ENCODE measurements around the gene ACSF3. TPM values are rescaled to one million over a fixed set of nuclear protein-coding genes. Genes with fewer than 3 reads are reported as not detected.

Gene ACSF3
- total RNA-seq, 1 experiment from 2014 or later, result 34.0 TPM

GRCh38 chr16:89199241-89200123 is 105.8 kb downstream of the ACSF3 start:
- Histone ChIP-seq H3K27me3 (ENCODE audit: insufficient read depth, low read depth) (peaks cover 10% of the 10 kb centered on the region), H3K79me2 (ENCODE audit: low read depth) (no peaks in the 10 kb centered on the region), H3K27ac (no peak overlapping the region), H2AFZ (no peak overlapping the region), H3F3A (ENCODE audit: insufficient read depth, low read depth) (peaks cover 10% of the 10 kb centered on the region), H3K9me2 (ENCODE audit: insufficient read depth) (no peaks in the 10 kb centered on the region), H3K36me3 (ENCODE audit: low read depth) (no peaks in the 10 kb centered on the region), H3K4me2 (peak overlapping the region; percentile 73), H3K9me3 (ENCODE audit: insufficient read depth, low read depth) (no peaks in the 10 kb centered on the region), H4K20me1 (ENCODE audit: insufficient read depth) (no peaks in the 10 kb centered on the region), H3K4me1 (replicated peaks; ENCODE audit: insufficient read depth) (peaks cover 10% of the 10 kb centered on the region; the same call in 1 of the 2 replicates), H3K4me3 (no peak overlapping the region; the same call in 1 of the 2 replicates)
- ChIA-PET POLR2A (ENCODE audit: unreplicated experiment) (no interaction called here), CTCF (interaction anchor here (0.7 kb wide), 1 partner anchor 144 kb away, joined by 3 read pairs; no protein-coding TSS in a partner anchor)
- DNase-seq, result no peak
- intact Hi-C loops (cut with micrococcal nuclease; ENCODE audit: unreplicated experiment), result no loop called here
- BruUV-seq (replicated peaks), result no TSS peak
- TF ChIP-seq CTCF (conservative IDR thresholded peaks at IDR 0.05) (no peak), EZH2 (IDR thresholded peaks at IDR 0.05; ENCODE audit: low read depth) (no peak)

- H3F3A ChIP-seq (ENCODE audit: insufficient read depth, low read depth), result peaks cover 10% of the 10 kb centered on the region
- TF ChIP-seq EZH2 (IDR thresholded peaks at IDR 0.05; ENCODE audit: low read depth) (no peak), CTCF (conservative IDR thresholded peaks at IDR 0.05) (no peak)
- H3K36me3 ChIP-seq (ENCODE audit: low read depth), result no peaks in the 10 kb centered on the region
- POLR2A ChIA-PET (ENCODE audit: unreplicated experiment), result no interaction called here
- H3K27me3 ChIP-seq (ENCODE audit: insufficient read depth, low read depth), result peaks cover 10% of the 10 kb centered on the region
- no peaks in the 10 kb centered on the region for H3K9me3 ChIP-seq (ENCODE audit: insufficient read depth, low read depth)
- intact Hi-C loops (cut with micrococcal nuclease; ENCODE audit: unreplicated experiment), result no loop called here
- no peaks in the 10 kb centered on the region for H3K9me2 ChIP-seq (ENCODE audit: insufficient read depth)
- DNase-seq, result no peak
- no peak within 1 kb of the TSS for H3K27ac ChIP-seq
- H3K4me1 ChIP-seq (replicated peaks; ENCODE audit: insufficient read depth), result peaks cover 10% of the 10 kb centered on the region; the same call in 1 of the 2 replicates
- BruUV-seq (replicated peaks), result no TSS peak
- H3K79me2 ChIP-seq (ENCODE audit: low read depth), result no peaks in the 10 kb centered on the region
- CTCF ChIA-PET, result interaction anchor here (0.7 kb wide), 1 partner anchor 143 kb away, joined by 3 read pairs; no protein-coding TSS in a partner anchor
- peak within 1 kb of the TSS; percentile 48; the same call in 1 of the 2 replicates for H3K4me3 ChIP-seq
- peak within 1 kb of the TSS; percentile 73 for H3K4me2 ChIP-seq
- H4K20me1 ChIP-seq (ENCODE audit: insufficient read depth), result no peaks in the 10 kb centered on the region
- H2AFZ ChIP-seq, result peak within 1 kb of the TSS; percentile 27; the same call in 1 of the 2 replicates
These were observed 106.6 kb downstream of the ACSF3 start, which contains the start of gene SLC22A31 for GRCh38 chr16:89200124-89200849. TSS of gene SLC22A31 (minus strand) at chr16:89200537. CDS start at chr16:89200501, 36 bp downstream.

GRCh38 chr16:89200850-89201411 is 107.3 kb downstream of the ACSF3 start:
- peaks cover 10% of the 10 kb centered on the region for H3K27me3 ChIP-seq (ENCODE audit: insufficient read depth, low read depth)

More at GRCh38 chr16:89200850-89201411, 107.3 kb downstream of the ACSF3 start:
- Histone ChIP-seq H3K36me3 (ENCODE audit: low read depth) (no peaks in the 10 kb centered on the region), H3K9me3 (ENCODE audit: insufficient read depth, low read depth) (no peaks in the 10 kb centered on the region), H2AFZ (peak overlapping the region; percentile 27; the same call in 1 of the 2 replicates), H3K9me2 (ENCODE audit: insufficient read depth) (no peaks in the 10 kb centered on the region), H3F3A (ENCODE audit: insufficient read depth, low read depth) (peaks cover 10% of the 10 kb centered on the region), H3K27ac (no peak overlapping the region), H4K20me1 (ENCODE audit: insufficient read depth) (no peaks in the 10 kb centered on the region), H3K4me1 (replicated peaks; ENCODE audit: insufficient read depth) (peaks cover 10% of the 10 kb centered on the region; the same call in 1 of the 2 replicates), H3K4me2 (peak overlapping the region; percentile 73), H3K79me2 (ENCODE audit: low read depth) (no peaks in the 10 kb centered on the region), H3K4me3 (peak overlapping the region; percentile 48; the same call in 1 of the 2 replicates)
- POLR2A ChIA-PET (ENCODE audit: unreplicated experiment), result interaction anchor here (0.6 kb wide), 1 partner anchor 46 kb away, joined by 4 read pairs; no protein-coding TSS in a partner anchor
- TF ChIP-seq CTCF (conservative IDR thresholded peaks at IDR 0.05) (no peak), EZH2 (IDR thresholded peaks at IDR 0.05; ENCODE audit: low read depth) (0 out of 2 replicates have a peak, but pooled peaks have one; percentile 67)
- DNase-seq, result no peak
- intact Hi-C loops (cut with micrococcal nuclease; ENCODE audit: unreplicated experiment), result no loop called here
- BruUV-seq (replicated peaks), result no TSS peak
- CTCF ChIA-PET, result interaction anchor here (1.0 kb wide), 1 partner anchor 463 kb away, joined by 3 read pairs; no protein-coding TSS in a partner anchor

Data from PC-9 (cell line).